ENCODE data around the gene C6orf132.

- no peak for TF ChIP-seq ZNF433 (tag by site-specific recombination; IDR thresholded peaks at IDR 0.05; ENCODE audit: low read depth)
- TF ChIP-seq CTCF (tag by site-specific recombination; IDR thresholded peaks at IDR 0.05) = peak; percentile 43; the same call in 1 of the 2 replicates
- no peak for TF ChIP-seq ZNF747 (tag by site-specific recombination; IDR thresholded peaks at IDR 0.05)
- no peak for TF ChIP-seq ZNF768 (tag by site-specific recombination; IDR thresholded peaks at IDR 0.05)
- TF ChIP-seq ZNF707 (tag by site-specific recombination; IDR thresholded peaks at IDR 0.05) = no peak
- TF ChIP-seq KLF10 (tag by site-specific recombination; IDR thresholded peaks at IDR 0.05) = no peak
- no peak for TF ChIP-seq ZBTB7A (tag by site-specific recombination; IDR thresholded peaks at IDR 0.05; ENCODE audit: low read depth)
- TF ChIP-seq ZNF561 (tag by site-specific recombination; IDR thresholded peaks at IDR 0.05; ENCODE audit: borderline replicate concordance) = no peak; the same call in 1 of the 2 replicates
Observed at GRCh38 chr6:42142118-42142835, at the start of gene C6orf132.
